NCI-H1694 treated with DMSO at 0.1 percent for 48 hours (cell line): ENCODE measurements around the gene EIF2A.
"Not testable (repeated sequence)": the region's sequence is repeated elsewhere in the genome, so short reads cannot be mapped to it uniquely, and the experiment has no call there.

Experiments used
- DNase-seq: peaks from one replicate; lab custom pipeline; 2025; lab: John Stamatoyannopoulos, UW

EIF2A gene

GRCh38 chr3:150543531-150543930 is 3.1 kb upstream of the EIF2A start:
- DNase-seq, result no peak

GRCh38 chr3:150544041-150544440 is 2.5 kb upstream of the EIF2A start:
- no peak for DNase-seq

GRCh38 chr3:150544726-150545125 is 1.9 kb upstream of the EIF2A start:
- DNase-seq, result no peak

GRCh38 chr3:150545419-150546225 is 965 bp upstream of the EIF2A start:
- DNase-seq, result no peak

- no peak for DNase-seq
Measured at GRCh38 chr3:150547045-150547741, 606 bp downstream of the EIF2A start.

- no peak for DNase-seq
Measured at GRCh38 chr3:150555859-150556436, 9.4 kb downstream of the EIF2A start.

- DNase-seq, result no peak
Measured at GRCh38 chr3:150556792-150557191, 10.2 kb downstream of the EIF2A start.

GRCh38 chr3:150557725-150558124 is 11.1 kb downstream of the EIF2A start:
- DNase-seq, result no peak

- no peak for DNase-seq
Measured at GRCh38 chr3:150564243-150564642, 17.7 kb downstream of the EIF2A start.

- DNase-seq, result no peak
Measured at GRCh38 chr3:150567328-150567727, 20.7 kb downstream of the EIF2A start.

- no peak for DNase-seq
Measured at GRCh38 chr3:150577855-150578254, 31.3 kb downstream of the EIF2A start.

GRCh38 chr3:150581174-150581573 is 34.6 kb downstream of the EIF2A start:
- DNase-seq, result no peak

- DNase-seq, result no peak
Measured at GRCh38 chr3:150582620-150583019, 36.0 kb downstream of the EIF2A start.

- no peak for DNase-seq
Measured at GRCh38 chr3:150583028-150583427, 36.4 kb downstream of the EIF2A start.

GRCh38 chr3:150588027-150588830 is 41.6 kb downstream of the EIF2A start:
- no peak for DNase-seq

GRCh38 chr3:150589759-150590158 is 43.2 kb downstream of the EIF2A start:
- DNase-seq, result no peak

- DNase-seq, result no peak
Measured at GRCh38 chr3:150594150-150594549, 47.6 kb downstream of the EIF2A start.

GRCh38 chr3:150597646-150598045 is 51.1 kb downstream of the EIF2A start:
- no peak for DNase-seq

- DNase-seq, result no peak
Measured at GRCh38 chr3:150599611-150600297, 53.2 kb downstream of the EIF2A start.

- not testable (repeated sequence) for DNase-seq
Measured at GRCh38 chr3:150600647-150601530, 54.3 kb downstream of the EIF2A start.
